GM21786 (cell line): Measurements from ENCODE around the gene SCAMP1.
A peak's percentile ranks its signal among the peaks of the same experiment; 100 is the strongest.
"Not testable (repeated sequence)": the region's sequence is repeated elsewhere in the genome, so short reads cannot be mapped to it uniquely, and the experiment has no call there.

ENCODE experiments used
- ATAC-seq: cut with Tn5 transposase; IDR thresholded peaks from one replicate; pipeline ENCODE4 v1.9.1; 2021; ENCODE audit not compliant: unreplicated experiment

Gene SCAMP1, protein sequence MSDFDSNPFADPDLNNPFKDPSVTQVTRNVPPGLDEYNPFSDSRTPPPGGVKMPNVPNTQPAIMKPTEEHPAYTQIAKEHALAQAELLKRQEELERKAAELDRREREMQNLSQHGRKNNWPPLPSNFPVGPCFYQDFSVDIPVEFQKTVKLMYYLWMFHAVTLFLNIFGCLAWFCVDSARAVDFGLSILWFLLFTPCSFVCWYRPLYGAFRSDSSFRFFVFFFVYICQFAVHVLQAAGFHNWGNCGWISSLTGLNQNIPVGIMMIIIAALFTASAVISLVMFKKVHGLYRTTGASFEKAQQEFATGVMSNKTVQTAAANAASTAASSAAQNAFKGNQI

DNA sequence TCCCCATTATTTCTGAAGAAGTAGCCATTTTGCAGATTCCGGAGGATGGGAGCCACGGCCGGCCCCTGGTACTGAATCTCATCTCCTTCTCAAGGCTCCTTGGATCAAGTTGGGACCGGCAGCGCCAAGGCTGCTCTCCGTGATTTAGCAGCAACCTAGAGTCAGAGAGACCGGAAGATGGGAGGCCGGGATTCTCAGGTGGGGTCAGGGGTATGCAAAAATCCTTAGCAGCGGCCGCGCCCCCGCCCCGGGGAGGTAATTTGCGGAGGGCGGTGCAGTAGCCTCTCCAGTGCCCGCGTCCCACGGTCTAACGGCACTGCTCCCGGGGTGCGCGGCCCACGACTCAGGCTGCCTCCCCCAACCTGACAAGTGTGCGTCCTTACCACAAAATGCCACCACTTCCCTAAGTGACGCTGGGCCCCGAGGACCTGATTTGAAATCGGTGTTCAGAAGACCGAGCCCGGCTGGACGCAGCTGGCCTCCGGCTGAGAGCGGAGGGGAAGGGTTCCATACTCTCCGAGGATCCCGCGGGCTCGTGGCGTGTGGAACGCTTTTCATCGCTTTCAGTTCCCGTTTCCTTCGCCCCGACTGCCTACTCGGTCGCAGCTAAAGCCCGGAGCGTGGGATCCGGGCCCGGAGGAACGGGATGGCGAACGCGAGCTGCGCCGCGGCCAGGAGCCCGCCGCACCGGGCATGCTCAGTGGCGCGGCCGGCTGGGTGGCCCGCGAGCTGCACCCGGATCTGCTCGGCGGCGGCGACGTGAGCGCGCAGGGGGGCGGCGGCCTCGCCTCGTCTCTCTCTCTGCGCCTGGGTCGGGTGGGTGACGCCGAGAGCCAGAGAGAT, at the start of gene SCAMP1:
TSS of gene SCAMP1 (plus strand) at position 787 of the 843 bp plus-strand sequence. CDS start at position 842, 55 bp downstream.
- peak; percentile 82 for ATAC-seq

DNA sequence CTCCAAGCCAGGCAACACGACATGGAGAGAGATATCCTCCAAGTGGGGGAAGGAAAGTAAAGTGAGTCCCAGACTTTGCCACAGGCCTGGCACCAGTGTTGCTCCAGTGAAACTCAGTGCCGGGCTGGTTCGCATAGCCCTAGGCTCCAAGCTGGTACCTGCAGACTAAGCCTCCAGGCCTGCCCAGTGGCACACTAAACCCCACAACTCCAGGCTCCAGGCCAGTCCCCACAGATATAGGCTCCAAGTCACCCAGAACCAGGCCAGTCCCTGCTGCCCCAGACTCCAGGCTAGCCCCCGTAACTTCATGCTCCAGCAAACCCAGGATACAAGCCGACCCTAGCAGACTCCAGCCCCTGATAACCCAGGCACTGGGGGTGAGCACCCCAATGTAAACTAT, 42.9 kb upstream of the SCAMP1 start:
- no peak for ATAC-seq

DNA sequence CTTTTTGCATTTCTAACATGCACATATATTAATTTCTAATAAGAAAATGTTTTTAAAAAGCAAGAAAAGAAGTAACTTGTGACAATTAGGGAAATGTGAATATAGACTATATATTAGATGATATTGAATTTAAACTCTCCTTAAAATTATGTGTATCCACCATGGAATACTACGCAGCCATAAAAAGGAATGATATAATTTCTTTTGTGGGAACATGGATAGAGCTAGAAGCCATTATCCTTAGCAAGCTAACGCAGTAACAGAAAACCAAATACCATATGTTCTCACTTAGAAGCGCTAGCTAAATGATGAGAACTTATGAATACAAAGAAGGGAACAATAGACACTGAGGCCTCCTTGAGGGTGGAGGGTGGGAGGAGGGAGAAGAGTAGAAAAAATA, 42.1 kb upstream of the SCAMP1 start:
- no peak for ATAC-seq

DNA sequence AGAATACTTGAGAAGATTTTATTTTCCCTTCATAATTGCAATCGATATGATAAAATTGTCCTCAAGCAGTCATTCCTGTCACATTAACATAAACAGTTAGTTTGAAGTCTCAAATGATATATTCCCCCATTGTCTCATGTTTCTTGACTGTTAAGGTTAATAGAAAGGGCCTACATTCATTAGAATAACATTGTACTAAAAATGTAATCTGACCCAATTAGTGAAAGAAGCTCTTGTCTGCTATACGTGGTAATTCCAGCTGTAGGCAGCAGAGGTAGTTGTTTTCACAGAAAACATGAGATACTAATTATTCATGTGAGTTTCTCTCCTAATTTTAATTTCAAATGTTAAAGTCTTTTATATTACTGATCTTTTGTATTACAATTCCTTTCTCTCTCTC, 40.0 kb upstream of the SCAMP1 start:
- no peak for ATAC-seq

DNA sequence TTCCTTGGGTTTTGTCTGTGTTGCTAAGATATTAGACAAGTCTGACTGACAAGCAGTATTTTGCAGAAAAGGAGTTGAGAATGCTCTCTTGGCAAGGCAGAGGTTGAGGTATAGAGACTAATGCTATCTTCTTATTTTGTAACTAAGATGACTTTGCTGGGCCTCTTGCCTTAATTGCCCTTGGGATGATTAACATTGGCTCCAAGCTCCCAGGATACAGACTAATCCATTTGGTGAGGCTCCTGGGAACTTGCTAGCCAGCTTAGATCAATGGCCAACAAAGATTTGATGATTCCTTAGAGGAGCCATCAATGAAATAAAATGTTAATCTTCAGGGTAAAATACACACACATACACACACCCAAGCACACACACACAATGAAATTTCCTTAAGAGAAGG, 37.2 kb upstream of the SCAMP1 start:
- ATAC-seq: no peak

DNA sequence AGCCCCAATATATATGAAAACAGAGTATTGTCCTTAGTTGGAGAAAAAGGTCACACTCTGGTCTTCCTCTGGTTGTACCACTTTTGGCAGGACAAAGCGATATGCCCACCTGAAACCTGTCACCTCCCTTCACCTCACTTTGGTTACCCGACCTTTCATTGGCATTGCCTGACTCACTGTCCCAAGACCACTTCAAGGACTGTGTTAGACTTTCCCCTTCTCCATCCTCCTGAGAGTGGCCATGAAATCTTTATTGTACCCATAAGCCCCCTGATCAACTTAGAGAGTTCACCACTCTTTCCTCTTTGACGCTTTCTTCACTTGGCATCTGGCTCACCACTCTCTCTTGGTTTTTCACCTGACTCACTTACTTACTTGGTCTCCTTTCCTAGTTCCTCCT, 33.5 kb upstream of the SCAMP1 start:
- ATAC-seq: no peak

DNA sequence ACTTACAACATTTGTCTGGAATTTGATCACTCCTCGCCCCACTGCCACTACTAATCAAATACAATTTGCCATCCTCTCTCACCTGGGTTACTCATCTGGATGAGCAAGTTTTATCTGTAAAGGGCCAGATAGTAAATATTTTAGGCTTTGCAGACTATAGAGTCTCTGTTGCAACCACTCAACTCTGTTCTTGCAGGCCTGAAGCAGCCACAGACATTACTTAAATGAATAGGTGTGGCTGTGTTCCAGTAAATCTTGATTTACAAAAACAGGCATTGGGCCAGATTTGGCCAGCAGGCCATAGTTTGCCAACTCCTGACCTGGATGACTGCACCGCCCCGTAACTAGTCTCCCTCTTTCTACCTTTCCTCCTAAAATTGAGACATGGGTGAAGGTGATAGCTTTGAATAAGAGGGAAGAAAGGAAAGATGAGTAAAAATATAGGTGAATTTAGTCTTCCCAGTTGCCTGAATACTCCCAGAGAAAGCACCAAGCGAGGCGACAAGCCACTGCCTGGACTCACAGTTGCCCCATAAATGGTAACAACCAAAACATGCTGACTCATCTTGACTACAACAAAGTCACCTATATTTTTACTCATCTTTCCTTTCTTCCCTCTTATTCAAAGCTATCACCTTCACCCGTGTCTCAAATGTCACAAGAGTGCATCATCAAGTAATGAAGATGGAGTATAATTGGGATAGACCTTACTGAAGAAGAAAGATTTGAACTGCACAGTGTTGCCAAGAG, 32.5 kb upstream of the SCAMP1 start:
- ATAC-seq: no peak

DNA sequence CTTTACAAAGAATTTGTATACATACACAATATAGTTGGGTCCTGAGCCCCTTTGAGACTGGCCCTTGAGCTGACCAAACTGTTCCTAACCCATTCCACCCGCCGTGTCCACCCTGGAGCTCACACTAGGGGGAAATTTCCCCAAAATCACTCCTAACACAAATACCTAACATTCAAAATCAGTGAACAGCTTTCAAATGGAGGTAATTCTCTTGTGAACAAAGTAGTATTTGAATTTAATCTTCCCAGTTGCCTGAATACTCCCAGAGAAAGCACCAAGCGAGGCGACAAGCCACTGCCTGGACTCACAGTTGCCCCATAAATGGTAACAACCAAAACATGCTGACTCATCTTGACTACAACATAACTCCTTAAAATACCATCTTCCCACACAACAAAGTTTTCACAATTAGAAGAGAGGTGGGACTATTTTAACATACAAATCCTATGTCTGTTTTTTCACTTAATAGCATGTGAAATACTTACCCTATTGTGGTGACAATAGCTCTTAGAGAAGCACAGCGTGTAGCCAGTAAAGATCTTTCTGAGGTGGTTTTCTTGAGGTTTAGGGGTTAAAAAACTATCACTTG, 31.7 kb upstream of the SCAMP1 start:
- no peak for ATAC-seq

DNA sequence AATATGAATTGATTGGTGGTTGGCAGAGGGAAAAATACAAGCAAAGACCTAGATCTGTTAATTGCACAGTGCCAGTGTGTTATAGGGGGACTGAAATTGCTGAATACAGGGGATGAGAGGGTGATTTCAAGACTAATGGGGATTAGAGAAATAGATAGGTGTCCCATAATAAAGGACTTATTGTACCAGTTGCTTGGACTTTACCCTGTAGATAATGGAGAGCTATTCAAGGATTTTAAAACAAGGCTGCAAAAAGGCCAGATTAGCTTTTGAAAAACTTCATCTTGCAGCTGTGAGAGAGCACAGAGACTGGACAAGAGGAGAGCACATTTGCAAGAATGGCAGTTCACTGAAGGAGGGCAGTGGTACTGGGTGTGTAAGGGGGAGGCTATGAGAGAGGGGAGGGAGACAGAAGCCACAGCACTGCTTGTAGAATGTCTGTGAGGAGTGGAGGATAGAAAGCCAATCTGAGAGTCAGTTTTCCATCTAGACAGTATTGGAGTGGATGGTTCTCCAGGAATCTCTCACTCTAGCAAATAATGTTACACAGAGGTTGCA, 28.8 kb upstream of the SCAMP1 start:
- ATAC-seq: no peak

DNA sequence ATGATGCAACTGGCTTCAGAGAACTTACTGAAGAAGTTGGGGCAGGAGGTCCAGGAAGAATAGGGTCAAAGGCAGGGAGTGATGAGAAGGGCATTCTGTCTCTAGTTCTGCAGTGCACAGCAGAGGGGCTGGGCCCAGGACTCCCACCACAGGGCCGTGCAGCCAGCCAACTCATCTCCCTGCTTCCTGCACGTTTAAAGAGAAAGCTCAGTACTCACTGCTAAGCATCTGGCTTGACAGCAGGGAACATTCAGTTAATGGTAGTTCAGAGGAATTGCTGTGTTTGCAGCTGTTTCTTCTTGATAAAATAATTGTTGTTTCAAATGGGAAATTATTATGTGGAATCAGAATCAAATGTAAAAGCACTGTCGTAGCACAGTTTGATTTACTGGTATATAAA, 25.6 kb upstream of the SCAMP1 start:
- no peak for ATAC-seq

DNA sequence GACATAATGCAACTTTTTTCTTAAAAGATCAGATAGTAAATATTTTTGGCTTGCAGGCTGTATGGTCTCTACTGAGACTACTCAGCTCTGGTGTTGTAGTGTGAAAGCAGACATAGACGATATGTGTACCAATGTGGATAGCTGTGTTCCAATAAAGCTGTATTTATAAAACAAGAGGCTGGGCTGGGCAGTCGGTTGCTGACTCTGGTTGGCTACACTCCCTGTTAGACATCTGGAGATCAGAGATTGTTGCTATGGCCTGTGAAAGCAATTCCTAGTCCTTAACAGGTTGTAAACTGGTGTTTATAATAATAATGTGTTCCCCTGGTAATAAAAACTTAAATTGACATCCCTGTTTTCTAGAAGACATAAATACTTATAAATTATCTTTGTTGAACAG, 24.4 kb upstream of the SCAMP1 start:
- ATAC-seq: no peak

DNA sequence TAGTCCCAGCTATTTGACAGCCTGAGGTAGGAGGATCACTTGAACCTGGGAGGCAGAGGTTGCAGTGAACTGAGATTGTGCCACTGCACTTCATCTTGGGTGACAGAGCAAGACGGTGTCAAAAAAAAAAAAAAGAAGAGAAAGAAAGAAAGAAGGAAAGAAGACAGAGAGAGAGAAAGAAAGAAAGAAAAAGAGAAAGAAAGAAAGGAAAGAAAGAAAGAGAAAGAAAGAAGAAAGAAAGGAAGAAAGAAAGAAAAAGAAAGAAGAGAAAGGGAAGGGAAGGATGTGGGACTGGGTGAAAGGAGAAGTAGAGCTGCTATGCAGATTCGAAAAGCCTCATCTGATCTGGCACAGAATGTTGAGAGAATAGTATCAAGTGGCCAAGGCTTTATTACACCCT, 23.7 kb upstream of the SCAMP1 start:
- ATAC-seq: no peak

DNA sequence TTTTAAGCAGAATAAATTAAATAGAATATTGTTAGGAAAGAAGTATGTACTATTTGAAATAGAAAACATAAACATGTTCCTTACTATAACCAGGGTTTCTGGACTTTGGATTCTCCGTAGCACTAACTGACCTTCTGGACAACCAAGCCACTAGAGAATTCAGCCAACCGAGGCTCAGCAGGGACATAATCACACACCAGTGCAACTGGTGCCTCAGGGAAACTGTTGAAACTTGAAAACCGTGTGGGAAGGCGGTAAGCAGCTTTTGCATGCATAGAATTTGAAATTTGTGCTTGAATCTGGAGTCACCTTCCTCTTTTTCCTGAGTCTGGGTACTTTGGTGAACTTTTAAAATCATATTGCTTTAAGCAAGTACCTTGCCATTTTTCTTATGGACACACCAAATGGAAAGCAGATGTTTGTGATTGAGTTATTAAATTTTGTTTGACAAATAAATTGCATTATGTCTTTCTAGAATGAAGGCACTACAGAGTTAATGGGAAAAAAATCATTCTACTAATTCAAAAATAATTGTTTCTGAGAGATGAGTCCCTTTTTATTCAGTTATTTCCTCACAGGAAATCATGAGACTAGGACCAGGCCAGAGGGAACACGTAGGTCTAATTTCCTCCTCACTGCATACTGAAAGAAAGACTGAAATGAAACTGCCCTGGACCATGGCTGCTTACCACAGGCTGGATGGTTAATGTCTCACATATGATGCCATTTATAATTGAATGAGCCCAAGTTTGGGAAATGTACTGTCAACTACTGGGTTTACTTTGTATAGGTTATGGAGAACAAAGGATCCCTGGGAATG, 20.6 kb upstream of the SCAMP1 start:
- no peak for ATAC-seq

DNA sequence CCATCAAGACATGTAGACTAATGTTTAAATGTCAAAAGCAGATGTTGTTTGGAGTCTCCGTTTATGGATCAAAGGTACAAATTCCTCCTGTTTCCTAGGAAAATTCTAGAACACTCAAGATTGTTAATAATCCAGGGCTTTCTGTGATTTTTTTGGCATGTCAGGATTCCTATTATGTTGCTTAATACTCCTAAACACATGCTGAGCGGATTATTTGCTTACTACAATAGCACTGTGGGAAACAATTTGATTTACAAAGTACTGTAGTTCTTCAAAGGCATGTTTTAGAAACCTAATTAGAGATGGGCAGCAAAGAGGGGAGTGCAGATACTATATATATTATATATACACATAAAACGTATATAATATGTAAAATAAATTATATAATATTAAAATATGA, 19.0 kb upstream of the SCAMP1 start:
- no peak for ATAC-seq

DNA sequence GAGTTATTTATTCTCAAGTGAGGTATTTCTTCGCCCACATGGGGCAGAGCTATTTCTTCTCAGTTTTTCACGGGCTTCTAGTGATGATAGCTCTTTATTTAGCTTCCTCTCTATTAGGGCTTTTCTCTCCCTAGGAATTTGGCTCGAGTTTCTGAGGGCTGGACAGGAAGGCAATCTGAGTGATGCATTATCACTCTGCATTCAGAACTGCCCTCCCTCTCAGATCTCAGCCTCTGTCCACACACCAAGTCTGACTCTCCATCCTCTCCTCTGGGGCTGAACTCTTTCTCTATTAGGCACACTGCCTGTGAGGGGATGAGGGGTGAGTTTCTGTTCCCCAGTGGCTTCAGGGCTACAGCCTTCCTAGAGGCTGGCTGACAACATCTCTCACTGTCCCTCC, 14.9 kb upstream of the SCAMP1 start:
- ATAC-seq: no peak

DNA sequence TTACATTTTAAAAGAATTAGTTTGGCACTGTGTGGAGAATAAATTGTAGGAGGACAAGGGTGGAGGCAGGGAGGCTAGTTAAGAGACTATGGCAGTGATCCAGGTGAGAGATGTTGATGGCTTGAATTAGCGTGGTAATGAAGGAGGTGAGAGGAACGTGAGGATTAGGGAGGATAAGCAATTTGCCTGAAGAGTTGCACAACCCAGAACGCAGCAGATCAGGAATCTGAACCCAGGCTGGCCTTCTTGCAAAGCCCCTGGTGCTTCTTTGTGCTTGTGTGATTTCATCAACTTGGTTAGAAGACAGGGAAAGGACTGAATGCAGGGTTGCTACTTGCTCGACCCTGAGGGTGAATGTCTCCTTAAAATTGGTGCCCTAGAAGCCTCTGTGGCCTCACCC, 6.9 kb upstream of the SCAMP1 start:
- ATAC-seq: no peak

DNA sequence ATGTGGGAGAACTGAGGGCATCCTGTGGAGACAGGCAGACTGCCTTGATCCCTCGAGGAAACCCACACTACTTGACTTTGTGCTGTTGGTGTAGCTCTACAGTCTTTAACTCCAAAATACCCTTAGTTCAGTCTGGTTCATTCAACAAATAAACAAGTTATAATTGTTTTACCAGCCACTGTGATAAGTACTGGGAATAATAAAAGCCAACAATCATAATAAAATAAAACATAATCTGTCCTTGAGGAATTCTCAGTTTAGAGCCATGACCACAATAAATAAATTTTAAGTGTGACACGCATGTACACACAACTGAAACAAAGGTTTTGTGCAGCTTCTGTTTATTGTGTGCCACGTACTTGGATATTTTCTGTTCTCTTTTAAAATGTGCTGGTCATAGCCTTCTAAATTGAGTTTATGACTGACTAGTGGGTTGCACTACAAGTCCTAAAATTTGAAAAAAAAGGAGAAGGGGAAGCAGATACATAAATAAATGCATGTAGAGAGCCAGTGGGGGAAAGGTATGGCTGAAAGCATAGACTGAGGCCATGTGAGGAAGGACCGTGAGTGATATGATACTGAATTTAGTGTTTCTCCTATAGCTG, 6.2 kb upstream of the SCAMP1 start:
- ATAC-seq: no peak

DNA sequence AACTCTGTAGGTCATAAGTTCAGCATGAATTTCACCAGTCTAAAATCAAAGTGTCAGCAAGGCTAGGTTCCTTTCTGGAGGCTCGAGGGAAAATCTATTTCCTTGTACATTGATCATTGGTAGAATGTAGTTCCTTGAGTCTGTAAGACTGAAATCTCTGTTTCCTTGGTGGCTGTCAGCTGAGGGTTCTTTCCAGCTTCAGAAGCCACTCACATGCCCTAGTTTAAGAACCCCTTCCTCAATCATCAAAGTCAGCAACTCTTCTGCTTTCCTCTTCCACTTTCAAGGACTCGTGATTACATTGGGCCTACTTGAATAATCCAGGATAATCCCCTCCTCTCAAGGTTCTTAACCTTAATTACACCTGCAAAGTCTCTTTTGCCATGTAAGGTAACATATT, 4.9 kb upstream of the SCAMP1 start:
- ATAC-seq: no peak

DNA sequence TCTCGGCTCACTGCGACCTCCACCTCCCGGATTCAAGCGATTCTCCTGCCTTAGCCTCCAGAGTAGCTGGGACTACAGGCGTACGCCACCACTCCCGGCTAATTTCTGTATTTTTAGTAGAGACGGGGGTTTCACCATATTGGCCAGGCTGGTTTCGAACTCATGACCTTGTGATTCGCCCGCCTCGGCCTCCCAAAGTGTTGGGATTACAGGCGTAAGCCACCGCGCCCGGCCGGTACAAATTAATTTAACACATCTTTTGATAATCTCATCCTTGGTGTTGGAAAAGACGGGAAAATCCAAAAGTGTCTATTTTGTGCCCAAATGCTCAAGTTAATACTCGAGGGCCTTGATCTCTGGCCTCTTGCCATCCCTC, 974 bp upstream of the SCAMP1 start:
- not testable (repeated sequence) for ATAC-seq

DNA sequence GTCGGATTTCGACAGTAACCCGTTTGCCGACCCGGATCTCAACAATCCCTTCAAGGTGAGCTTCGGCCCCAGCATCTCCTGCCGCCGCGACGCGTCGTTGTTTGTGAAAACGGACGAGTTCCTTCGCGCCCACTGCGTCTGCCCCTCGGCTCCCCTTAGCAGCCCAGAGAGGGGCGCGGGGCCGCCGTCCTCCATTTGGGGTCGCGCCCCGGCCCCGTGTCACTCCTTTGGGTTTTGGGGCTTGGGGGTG, 182 bp downstream of the SCAMP1 start:
- ATAC-seq: peak; percentile 11
